Measurements from ENCODE around the gene NLGN1. TPM values are rescaled to one million over a fixed set of nuclear protein-coding genes. Genes with fewer than 3 reads are reported as not detected.

NLGN1 gene
- total RNA-seq, 3 donors from 2014 or later (not counting 1 experiment from before 2014, with no cell fraction given): not detected

DNA sequence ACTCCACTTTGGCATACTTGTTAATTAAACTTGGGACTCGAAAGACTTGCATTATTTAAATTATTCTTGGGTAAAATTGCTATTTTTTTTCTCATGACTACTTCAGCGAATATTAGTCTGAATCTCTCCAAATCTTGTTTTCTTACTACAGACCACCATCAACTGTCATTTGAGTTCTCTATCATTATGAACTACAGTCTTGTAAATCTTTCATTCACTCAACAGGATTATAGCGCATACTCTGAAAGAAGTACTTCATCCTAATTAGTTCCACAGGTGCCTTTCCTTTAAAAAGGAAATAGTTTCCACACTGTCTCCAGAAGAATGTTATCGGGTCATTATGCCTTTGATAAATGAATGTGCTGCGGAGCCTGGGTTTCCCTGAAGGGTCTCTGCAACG, 149.5 kb downstream of the NLGN1 start:
- H3K27ac Mint-ChIP-seq: no peak overlapping the region
- H3K9me3 Mint-ChIP-seq: peaks cover 2 to 11% of the 10 kb centered on the region in 2 donors
- no peaks in the 10 kb centered on the region for H3K4me1 ChIP-seq (ENCODE audit: control insufficient read depth, insufficient read depth, low read length)
- H3K4me1 Mint-ChIP-seq: no peaks in the 10 kb centered on the region
- no peak overlapping the region for H3K4me3 ChIP-seq (ENCODE audit: low read length)
- no peaks in the 10 kb centered on the region for H3K27me3 Mint-ChIP-seq (ENCODE audit: low read depth in 2 of 2)
- H3K27ac ChIP-seq (ENCODE audit: low read length): no peak overlapping the region
- intact Hi-C loops (cut with micrococcal nuclease): no loop called here
- 92% methylated on average over 5 of the region's 6 CpGs for WGBS (ENCODE audit: insufficient coverage)
- TF ChIP-seq, protein P1, sequence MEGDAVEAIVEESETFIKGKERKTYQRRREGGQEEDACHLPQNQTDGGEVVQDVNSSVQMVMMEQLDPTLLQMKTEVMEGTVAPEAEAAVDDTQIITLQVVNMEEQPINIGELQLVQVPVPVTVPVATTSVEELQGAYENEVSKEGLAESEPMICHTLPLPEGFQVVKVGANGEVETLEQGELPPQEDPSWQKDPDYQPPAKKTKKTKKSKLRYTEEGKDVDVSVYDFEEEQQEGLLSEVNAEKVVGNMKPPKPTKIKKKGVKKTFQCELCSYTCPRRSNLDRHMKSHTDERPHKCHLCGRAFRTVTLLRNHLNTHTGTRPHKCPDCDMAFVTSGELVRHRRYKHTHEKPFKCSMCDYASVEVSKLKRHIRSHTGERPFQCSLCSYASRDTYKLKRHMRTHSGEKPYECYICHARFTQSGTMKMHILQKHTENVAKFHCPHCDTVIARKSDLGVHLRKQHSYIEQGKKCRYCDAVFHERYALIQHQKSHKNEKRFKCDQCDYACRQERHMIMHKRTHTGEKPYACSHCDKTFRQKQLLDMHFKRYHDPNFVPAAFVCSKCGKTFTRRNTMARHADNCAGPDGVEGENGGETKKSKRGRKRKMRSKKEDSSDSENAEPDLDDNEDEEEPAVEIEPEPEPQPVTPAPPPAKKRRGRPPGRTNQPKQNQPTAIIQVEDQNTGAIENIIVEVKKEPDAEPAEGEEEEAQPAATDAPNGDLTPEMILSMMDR (IDR thresholded peaks at IDR 0.05): no peak
- DNase-seq (no peak), ATAC-seq (no peak)
- H3K36me3 Mint-ChIP-seq: no peaks in the 10 kb centered on the region
- no peak overlapping the region for H3K4me3 Mint-ChIP-seq
- no peaks in the 10 kb centered on the region for H3K36me3 ChIP-seq (ENCODE audit: control insufficient read depth, insufficient read depth, low read length)
- H3K27me3 ChIP-seq (ENCODE audit: control insufficient read depth, insufficient read depth, low read length): no peaks in the 10 kb centered on the region
- no peaks in the 10 kb centered on the region for H3K9me3 ChIP-seq (ENCODE audit: control insufficient read depth, insufficient read depth, low read length)

DNA sequence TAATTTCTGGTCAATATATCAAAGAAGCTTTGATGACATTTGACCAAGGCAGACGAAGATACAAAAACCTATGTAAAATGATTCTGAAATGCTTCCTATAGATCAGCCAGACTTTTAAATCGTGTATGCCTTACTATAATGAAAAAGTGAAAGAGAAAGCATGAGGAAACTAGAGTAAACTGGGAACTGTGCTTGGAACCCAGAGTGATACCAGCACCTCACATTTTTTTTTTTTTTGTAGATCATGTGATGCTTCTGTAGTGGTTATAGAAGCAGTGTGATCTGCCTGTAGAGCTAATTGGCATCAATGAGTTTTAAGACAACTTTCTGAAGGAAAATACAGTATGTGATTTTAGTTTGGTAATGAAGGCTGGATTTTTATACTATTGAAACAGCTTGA, 150.7 kb downstream of the NLGN1 start:
- Histone ChIP-seq H3K4me1 (ENCODE audit: control insufficient read depth, insufficient read depth, low read length) (no peaks in the 10 kb centered on the region), H3K27me3 (ENCODE audit: control insufficient read depth, insufficient read depth, low read length) (no peaks in the 10 kb centered on the region), H3K9me3 (ENCODE audit: control insufficient read depth, insufficient read depth, low read length) (no peaks in the 10 kb centered on the region), H3K36me3 (ENCODE audit: control insufficient read depth, insufficient read depth, low read length) (no peaks in the 10 kb centered on the region), H3K27ac (ENCODE audit: low read length) (no peak overlapping the region), H3K4me3 (ENCODE audit: low read length) (no peak overlapping the region)
- no peak overlapping the region for H3K4me3 Mint-ChIP-seq
- intact Hi-C loops (cut with micrococcal nuclease): no loop called here
- H3K27me3 Mint-ChIP-seq (ENCODE audit: low read depth in 2 of 2): no peaks in the 10 kb centered on the region
- 56% methylated on average over 2 of the region's 2 CpGs for WGBS (ENCODE audit: insufficient coverage)
- H3K4me1 Mint-ChIP-seq: no peaks in the 10 kb centered on the region
- no peak overlapping the region for H3K27ac Mint-ChIP-seq
- no peak for DNase-seq
- no peaks in the 10 kb centered on the region for H3K36me3 Mint-ChIP-seq
- peaks cover 2 to 9% of the 10 kb centered on the region in 2 donors for H3K9me3 Mint-ChIP-seq
- no peak for ATAC-seq
- TF ChIP-seq, protein P1 (IDR thresholded peaks at IDR 0.05): no peak

DNA sequence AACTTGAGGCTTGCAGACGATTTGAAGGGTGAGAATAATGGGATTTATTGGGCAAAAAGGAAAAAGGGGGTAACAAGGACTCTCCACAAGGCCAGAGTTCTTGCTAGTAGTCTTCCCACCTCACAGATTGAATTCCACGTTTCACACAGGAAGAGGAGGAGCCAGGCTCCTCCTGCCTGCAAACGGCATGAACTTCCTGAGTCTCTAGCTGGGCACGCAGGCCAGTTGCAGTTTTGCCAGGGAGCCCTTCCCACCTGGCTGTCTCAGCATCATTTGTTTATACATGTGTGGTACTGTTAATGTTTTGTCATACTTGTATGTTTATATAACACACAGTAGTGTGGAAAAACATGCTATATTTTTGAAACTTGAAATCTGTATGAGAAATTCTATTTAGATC, 155.0 kb downstream of the NLGN1 start:
- intact Hi-C loops (cut with micrococcal nuclease): no loop called here
- H3K27me3 Mint-ChIP-seq (ENCODE audit: low read depth in 2 of 2): no peaks in the 10 kb centered on the region
- peaks cover 2% of the 10 kb centered on the region in 2 donors for H3K9me3 Mint-ChIP-seq
- DNase-seq: no peak
- TF ChIP-seq, protein P1 (IDR thresholded peaks at IDR 0.05): no peak
- Histone ChIP-seq H3K36me3 (ENCODE audit: control insufficient read depth, insufficient read depth, low read length) (no peaks in the 10 kb centered on the region), H3K4me3 (ENCODE audit: low read length) (no peak overlapping the region), H3K4me1 (ENCODE audit: control insufficient read depth, insufficient read depth, low read length) (no peaks in the 10 kb centered on the region), H3K27me3 (ENCODE audit: control insufficient read depth, insufficient read depth, low read length) (no peaks in the 10 kb centered on the region), H3K9me3 (ENCODE audit: control insufficient read depth, insufficient read depth, low read length) (no peaks in the 10 kb centered on the region), H3K27ac (ENCODE audit: low read length) (no peak overlapping the region)
- 21% methylated on average over 4 of the region's 4 CpGs for WGBS (ENCODE audit: insufficient coverage)
- H3K27ac Mint-ChIP-seq: no peak overlapping the region
- ATAC-seq: no peak
- H3K4me1 Mint-ChIP-seq: no peaks in the 10 kb centered on the region
- H3K4me3 Mint-ChIP-seq: no peak overlapping the region
- no peaks in the 10 kb centered on the region for H3K36me3 Mint-ChIP-seq

DNA sequence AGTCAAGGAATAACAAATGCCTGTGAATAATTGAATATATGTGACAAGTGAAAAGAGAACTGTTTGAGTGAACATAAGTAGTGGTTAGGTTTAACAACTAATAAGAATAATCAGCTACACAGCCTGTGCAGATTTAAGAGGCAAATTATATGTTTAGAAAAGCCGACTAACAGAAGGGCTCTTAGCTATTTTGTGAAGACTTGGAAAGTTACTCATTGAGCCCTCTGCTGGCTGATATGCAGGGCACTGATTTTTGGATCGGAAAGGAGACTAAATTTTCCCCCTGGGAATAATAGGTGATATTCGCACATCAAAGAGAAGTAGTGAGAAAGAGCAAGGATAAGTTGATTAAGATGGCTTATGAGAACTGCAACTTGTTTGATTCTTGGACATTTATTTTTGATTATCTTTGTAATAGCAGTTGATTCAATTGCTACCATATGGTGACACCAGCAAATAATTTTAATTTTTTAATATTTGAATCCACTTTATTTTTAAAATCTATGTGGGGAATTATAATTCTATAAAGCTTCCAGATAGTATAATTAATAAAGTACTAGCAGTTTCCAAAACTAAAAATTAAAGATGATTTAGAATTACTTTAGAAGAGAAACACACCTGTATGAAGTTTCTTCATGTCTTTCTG, 156.2 kb downstream of the NLGN1 start:
- ATAC-seq (no peak), DNase-seq (no peak)
- no peak overlapping the region for H3K4me3 Mint-ChIP-seq
- no peak overlapping the region for H3K27ac Mint-ChIP-seq
- H3K4me1 ChIP-seq (ENCODE audit: control insufficient read depth, insufficient read depth, low read length): no peaks in the 10 kb centered on the region
- H3K9me3 Mint-ChIP-seq: peaks cover 0 to 3% of the 10 kb centered on the region in 2 donors
- H3K27me3 Mint-ChIP-seq (ENCODE audit: low read depth in 2 of 2): no peaks in the 10 kb centered on the region
- TF ChIP-seq, protein P1 (IDR thresholded peaks at IDR 0.05): no peak
- H3K36me3 Mint-ChIP-seq: no peaks in the 10 kb centered on the region
- 41% methylated on average over 3 of the region's 3 CpGs for WGBS (ENCODE audit: insufficient coverage)
- no peaks in the 10 kb centered on the region for H3K27me3 ChIP-seq (ENCODE audit: control insufficient read depth, insufficient read depth, low read length)
- H3K9me3 ChIP-seq (ENCODE audit: control insufficient read depth, insufficient read depth, low read length): no peaks in the 10 kb centered on the region
- no peak overlapping the region for H3K27ac ChIP-seq (ENCODE audit: low read length)
- no peaks in the 10 kb centered on the region for H3K4me1 Mint-ChIP-seq
- intact Hi-C loops (cut with micrococcal nuclease): no loop called here
- H3K4me3 ChIP-seq (ENCODE audit: low read length): no peak overlapping the region
- no peaks in the 10 kb centered on the region for H3K36me3 ChIP-seq (ENCODE audit: control insufficient read depth, insufficient read depth, low read length)
